OCI-LY3 (cell line): ENCODE data around the gene DMRT2.

Source experiments
- H2AFZ ChIP-seq: fragments of 200-600, 300-600 bp; shearing (Covaris generic); 2 replicates; pipeline ENCODE4 v1.6.0; 2014; ENCODE audit warnings: antibody characterized with exemption, low read depth, low read length
- H3K27ac ChIP-seq: fragments of 200-600, 300-600 bp; sonication (generic); 2 replicates; pipeline ENCODE4 v1.5.1; 2014; ENCODE audit warnings: mild to moderate bottlenecking, low read length, moderate library complexity, mixed read lengths
- H3K27me3 ChIP-seq: fragments of 200-600, 300-600 bp; sonication (generic); 2 replicates; pipeline ENCODE4 v1.6.1; 2014; ENCODE audit warnings: low read depth, low read length, mixed read lengths
- H3K36me3 ChIP-seq: fragments of 200-600, 300-600 bp; sonication (generic); replicated peaks from 2 replicates; pipeline ENCODE3; 2014; ENCODE audit warnings: low read depth, low read length, mixed read lengths
- H3K4me1 ChIP-seq: fragments of 300-600, 200-600 bp; sonication (generic); 2 replicates; pipeline ENCODE4 v1.6.1; 2014; ENCODE audit warnings: low read length, mixed read lengths
- H3K4me2 ChIP-seq: fragments of 200-600, 300-600 bp; sonication (generic); 2 replicates; pipeline ENCODE4 v1.6.1; 2014; ENCODE audit warnings: low read length, mixed read lengths
- H3K4me3 ChIP-seq: fragments of 300-600, 200-600 bp; sonication (generic); 2 replicates; pipeline ENCODE4 v1.5.1; 2014; ENCODE audit warnings: antibody characterized with exemption, mild to moderate bottlenecking, low read length, moderate library complexity
- H3K79me2 ChIP-seq: fragments of 300-600, 200-600 bp; shearing (Covaris generic); 2 replicates; pipeline ENCODE4 v1.6.1; 2014; ENCODE audit warnings: mild to moderate bottlenecking, low read length, mixed read lengths
- H3K9ac ChIP-seq: fragments of 300-600, 200-600 bp; shearing (Covaris generic); 2 replicates; pipeline ENCODE4 v1.6.0; 2014; ENCODE audit warnings: mild to moderate bottlenecking, low read length, moderate library complexity
- H3K9me3 ChIP-seq: fragments of 200-600, 300-600 bp; shearing (Covaris generic); 2 replicates; pipeline ENCODE4 v1.6.1; 2014; ENCODE audit warnings: low read length, mixed read lengths; ENCODE audit not compliant: insufficient read depth
- H4K20me1 ChIP-seq: fragments of 200-600, 300-600 bp; sonication (generic); 2 replicates; pipeline ENCODE4 v1.6.1; 2016; ENCODE audit warnings: low read length, mixed read lengths; ENCODE audit not compliant: insufficient read depth
- CTCF ChIP-seq: fragments of 200-600, 300-600 bp; sonication (generic); IDR thresholded peaks from 2 replicates; pipeline ENCODE4 v1.5.1; 2014; ENCODE audit warnings: antibody characterized with exemption, low read length, low read depth
- EZH2phosphoT487 ChIP-seq: fragments of 200-600 bp; shearing (Covaris generic); IDR thresholded peaks from 2 replicates; pipeline ENCODE4 v1.6.1; 2018; ENCODE audit warnings: antibody characterized with exemption, mixed run types, low read depth

The DMRT2 gene

GRCh38 chr9:1058826-1059487 is 8.8 kb downstream of the DMRT2 start:
- Histone ChIP-seq H3K4me1 (no peaks in the 10 kb centered on the region), H2AFZ (no peak overlapping the region), H3K4me2 (no peak overlapping the region), H3K9ac (no peak overlapping the region), H3K4me3 (no peak overlapping the region), H3K27me3 (no peaks in the 10 kb centered on the region), H3K36me3 (no peaks in the 10 kb centered on the region), H4K20me1 (no peaks in the 10 kb centered on the region), H3K9me3 (no peaks in the 10 kb centered on the region), H3K27ac (no peak overlapping the region), H3K79me2 (no peaks in the 10 kb centered on the region)
- no peak for TF ChIP-seq CTCF
- no peak for TF ChIP-seq EZH2phosphoT487

GRCh38 chr9:1065130-1065529 is 15.0 kb downstream of the DMRT2 start:
- H3K36me3 ChIP-seq, result no peaks in the 10 kb centered on the region
- no peak overlapping the region for H3K4me3 ChIP-seq
- no peak overlapping the region for H3K9ac ChIP-seq
- H3K9me3 ChIP-seq, result no peaks in the 10 kb centered on the region
- TF ChIP-seq EZH2phosphoT487 (no peak), CTCF (no peak)
- no peak overlapping the region for H2AFZ ChIP-seq
- no peak overlapping the region for H3K4me2 ChIP-seq
- no peaks in the 10 kb centered on the region for H3K27me3 ChIP-seq
- no peaks in the 10 kb centered on the region for H3K4me1 ChIP-seq
- no peak overlapping the region for H3K27ac ChIP-seq
- H3K79me2 ChIP-seq, result no peaks in the 10 kb centered on the region
- H4K20me1 ChIP-seq, result no peaks in the 10 kb centered on the region

GRCh38 chr9:1070692-1071091 is 20.5 kb downstream of the DMRT2 start:
- no peak overlapping the region for H2AFZ ChIP-seq
- no peaks in the 10 kb centered on the region for H4K20me1 ChIP-seq
- no peak overlapping the region for H3K9ac ChIP-seq
- no peak overlapping the region for H3K4me2 ChIP-seq
- no peak overlapping the region for H3K4me3 ChIP-seq
- H3K4me1 ChIP-seq, result peaks cover 6% of the 10 kb centered on the region
- H3K9me3 ChIP-seq, result no peaks in the 10 kb centered on the region
- H3K27me3 ChIP-seq, result 0 out of 2 replicates have a peak, but pooled peaks cover 4% of the 10 kb centered on the region
- no peak overlapping the region for H3K27ac ChIP-seq
- H3K36me3 ChIP-seq, result no peaks in the 10 kb centered on the region
- no peaks in the 10 kb centered on the region for H3K79me2 ChIP-seq
- no peak for TF ChIP-seq CTCF
- TF ChIP-seq EZH2phosphoT487, result no peak

- no peaks in the 10 kb centered on the region for H3K36me3 ChIP-seq
- peaks cover 6% of the 10 kb centered on the region; the same call in 1 of the 2 replicates for H3K27me3 ChIP-seq
- no peaks in the 10 kb centered on the region for H3K79me2 ChIP-seq
- no peak overlapping the region for H3K27ac ChIP-seq
- H3K9ac ChIP-seq, result no peak overlapping the region
- no peaks in the 10 kb centered on the region for H3K9me3 ChIP-seq
- no peak overlapping the region for H3K4me2 ChIP-seq
- TF ChIP-seq EZH2phosphoT487, result no peak
- no peak overlapping the region for H3K4me3 ChIP-seq
- no peak overlapping the region for H2AFZ ChIP-seq
- H4K20me1 ChIP-seq, result no peaks in the 10 kb centered on the region
- peaks cover 6% of the 10 kb centered on the region for H3K4me1 ChIP-seq
Observed at GRCh38 chr9:1071730-1072129, 21.6 kb downstream of the DMRT2 start.
